T-helper 2 cell treated with Interferon-gamma antibody and Interleukin-4, amounts not matched to agents 100 ng/mL and 5 ng/mL, for 36 hours (primary cell): ENCODE results near the gene PCID2. TPM values are rescaled to one million over a fixed set of nuclear protein-coding genes. Genes with fewer than 3 reads are reported as not detected.

Source experiments
- intact Hi-C: fragments of 100-400 bp; cut with micrococcal nuclease; formaldehyde crosslinking; loops from one replicate; pipeline ENCODE4 v1.15.1; 2023
- total RNA-seq: library from RNA; stranded (reverse); gene quantifications from 2 replicates; pipeline ENCODE4 v1.2.3, GENCODE V29; 2022

The PCID2 gene
- total RNA-seq, 1 donor from 2014 or later = 69.0 TPM

- intact Hi-C loops = no loop called here
These were observed 40.9 kb downstream of the PCID2 start for GRCh38 chr13:113167575-113167974.

DNA sequence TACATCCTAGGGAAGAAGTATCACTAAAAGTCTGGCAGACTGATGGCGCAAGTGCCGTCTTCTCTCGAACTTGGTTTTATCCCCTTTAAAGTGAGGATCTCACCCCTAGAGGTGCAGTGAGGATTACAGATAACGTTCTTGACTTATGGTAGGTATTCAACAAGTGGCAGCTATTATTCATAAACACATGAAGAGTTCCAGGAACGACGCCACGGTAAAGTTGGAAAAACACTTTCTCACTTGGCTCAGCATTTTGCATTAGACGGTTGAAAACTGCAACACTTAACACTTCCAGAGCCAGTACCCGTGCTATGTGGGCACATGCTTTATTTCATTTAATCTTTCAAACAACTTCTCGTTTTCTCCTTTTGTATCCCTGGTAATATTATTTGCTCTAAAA, 41.3 kb downstream of the PCID2 start:
- intact Hi-C loops = no loop called here

DNA sequence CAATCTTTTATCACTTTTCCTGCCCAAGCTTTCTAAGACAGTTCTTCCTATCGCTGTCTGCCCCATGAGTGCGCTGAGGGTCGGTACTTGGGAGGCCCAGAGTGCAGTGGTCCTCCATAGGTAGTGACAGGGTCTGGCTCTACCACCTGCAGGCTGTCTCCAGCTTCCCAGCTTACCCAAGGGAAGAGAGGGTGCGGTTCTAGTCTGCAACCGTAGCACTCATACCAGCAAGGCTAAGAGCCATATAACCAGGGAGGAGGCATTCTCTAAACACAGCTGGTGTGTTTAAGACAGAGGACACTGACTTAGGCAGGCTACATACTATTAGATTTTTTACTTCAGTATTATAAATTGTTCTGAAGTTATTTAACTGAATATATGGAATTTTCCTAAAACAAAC, 41.8 kb downstream of the PCID2 start:
- intact Hi-C loops = no loop called here

- intact Hi-C loops = no loop called here
These were observed 42.2 kb downstream of the PCID2 start for GRCh38 chr13:113166266-113166665.

DNA sequence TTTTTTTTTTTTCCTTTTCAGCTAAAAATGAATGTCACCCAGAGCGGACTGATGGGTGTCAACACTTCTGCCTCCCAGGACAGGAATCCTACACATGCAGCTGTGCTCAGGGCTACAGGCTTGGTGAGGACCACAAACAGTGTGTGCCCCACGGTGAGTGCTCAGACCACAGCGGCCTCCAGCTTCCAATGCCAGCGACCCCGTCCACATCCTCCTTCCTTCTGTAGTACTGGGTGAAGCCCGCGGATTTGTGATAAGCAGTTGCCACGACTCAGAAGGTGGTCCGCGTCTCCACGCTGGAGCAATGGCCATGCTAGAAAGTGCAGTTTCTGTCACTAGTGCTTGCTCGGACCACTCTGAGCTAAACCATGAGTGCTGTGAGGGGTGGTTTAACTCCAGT, 44.0 kb downstream of the PCID2 start:
- intact Hi-C loops = no loop called here

DNA sequence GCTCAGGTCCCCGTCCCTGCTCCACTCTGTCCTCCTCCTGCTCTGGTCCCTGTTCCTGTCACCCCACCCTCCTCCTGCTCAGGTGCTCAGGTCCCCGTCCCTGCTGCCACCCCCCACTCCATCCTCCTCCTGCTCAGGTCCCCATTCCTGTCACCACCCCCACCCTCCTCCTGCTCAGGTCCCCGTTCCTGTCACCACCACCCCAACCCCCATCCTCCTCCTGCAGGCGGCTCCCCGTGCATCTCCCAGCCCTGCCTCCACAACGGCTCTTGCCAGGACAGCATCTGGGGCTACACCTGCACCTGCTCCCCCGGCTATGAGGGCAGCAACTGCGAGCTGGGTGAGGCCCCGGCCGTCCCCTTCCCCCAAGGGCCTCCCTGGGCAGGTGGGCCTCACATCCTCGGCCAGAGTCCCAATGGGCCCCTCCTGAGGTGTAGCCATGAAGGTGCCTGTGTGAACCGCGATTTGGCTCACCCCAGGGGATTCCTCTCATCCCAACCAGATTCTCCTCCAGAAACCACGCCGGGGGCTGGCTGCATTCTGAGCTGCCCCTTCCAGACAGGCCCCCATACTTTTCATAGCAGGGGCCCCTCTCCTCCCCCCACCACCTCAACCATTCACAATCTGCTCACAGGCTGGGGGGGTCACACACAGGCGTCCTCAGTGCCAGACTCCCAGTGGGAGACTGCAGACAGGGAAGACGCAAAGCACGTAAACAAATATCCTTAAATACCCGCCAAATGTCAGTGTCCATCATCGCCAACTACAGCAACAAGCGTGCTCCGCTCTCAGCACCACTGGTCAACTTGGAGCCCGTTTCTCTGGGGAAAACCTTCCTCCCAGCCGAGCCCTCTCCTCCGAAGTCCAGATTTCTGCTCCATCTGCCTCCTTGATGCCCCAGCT, 45.4 kb downstream of the PCID2 start:
- intact Hi-C loops = no loop called here

- intact Hi-C loops = loop anchor here (2.0 kb wide), 1 partner anchor 47 kb away; the partner anchor contains the start of genes CUL4A and PCID2
These were observed 46.5 kb downstream of the PCID2 start for GRCh38 chr13:113161975-113162374.

DNA sequence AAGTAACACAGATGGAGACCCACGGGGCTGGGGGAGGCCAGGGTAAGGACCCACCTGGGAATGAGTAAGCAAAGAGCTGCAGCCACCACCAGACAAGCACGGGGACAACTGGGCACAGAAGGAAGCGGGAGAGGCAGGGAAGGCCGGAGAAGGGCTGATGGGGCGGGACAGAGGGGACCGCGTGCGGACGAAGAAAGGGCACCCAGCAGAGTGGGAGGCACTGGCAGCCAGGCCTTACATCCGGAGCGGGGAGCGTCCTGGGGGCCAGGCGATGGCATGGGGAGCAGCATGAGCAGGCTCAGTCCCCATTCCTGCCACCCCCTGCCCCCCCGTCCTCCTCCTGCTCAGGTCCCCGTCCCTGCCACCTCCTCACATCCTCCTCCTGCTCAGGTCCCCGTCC, 47.0 kb downstream of the PCID2 start:
- intact Hi-C loops = loop anchor here (2.0 kb wide), 1 partner anchor 47 kb away; the partner anchor contains the start of genes CUL4A and PCID2

- intact Hi-C loops = loop anchor here (2.0 kb wide), 1 partner anchor 48 kb away; the partner anchor contains the start of genes CUL4A and PCID2
These were observed 47.5 kb downstream of the PCID2 start for GRCh38 chr13:113160983-113161382.

- intact Hi-C loops = loop anchor here (2.0 kb wide), 1 partner anchor 49 kb away; the partner anchor contains the start of genes CUL4A and PCID2
These were observed 48.8 kb downstream of the PCID2 start for GRCh38 chr13:113159701-113160100.

DNA sequence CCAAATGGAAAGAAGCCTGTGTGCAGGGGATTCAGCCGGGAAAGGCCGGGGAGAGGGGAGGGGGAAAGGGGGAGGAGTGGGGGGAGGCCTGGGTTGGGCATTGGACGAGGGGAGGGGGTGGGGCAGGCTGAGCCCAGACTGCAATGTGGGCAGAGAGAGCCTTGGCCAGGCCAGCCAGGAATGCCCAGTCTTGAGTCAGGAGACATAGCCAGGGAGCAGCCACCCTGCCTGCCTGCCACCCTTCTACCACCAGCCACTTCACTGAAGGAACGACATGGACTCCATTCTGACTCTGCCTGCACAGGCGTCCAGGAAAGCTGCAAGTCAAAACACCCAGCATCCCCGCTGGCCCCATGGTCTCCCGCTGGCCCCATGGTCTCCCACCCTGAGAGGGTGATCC, 49.5 kb downstream of the PCID2 start:
- intact Hi-C loops = no loop called here

GRCh38 chr13:113157929-113158747, 50.3 kb downstream of the PCID2 start, which contains the start of gene PROZ:
TSS of gene PROZ (plus strand) at chr13:113158648. CDS start at chr13:113158661, 13 bp downstream.
- intact Hi-C loops = no loop called here

GRCh38 chr13:113157206-113157928, 51.1 kb downstream of the PCID2 start:
- intact Hi-C loops = no loop called here

DNA sequence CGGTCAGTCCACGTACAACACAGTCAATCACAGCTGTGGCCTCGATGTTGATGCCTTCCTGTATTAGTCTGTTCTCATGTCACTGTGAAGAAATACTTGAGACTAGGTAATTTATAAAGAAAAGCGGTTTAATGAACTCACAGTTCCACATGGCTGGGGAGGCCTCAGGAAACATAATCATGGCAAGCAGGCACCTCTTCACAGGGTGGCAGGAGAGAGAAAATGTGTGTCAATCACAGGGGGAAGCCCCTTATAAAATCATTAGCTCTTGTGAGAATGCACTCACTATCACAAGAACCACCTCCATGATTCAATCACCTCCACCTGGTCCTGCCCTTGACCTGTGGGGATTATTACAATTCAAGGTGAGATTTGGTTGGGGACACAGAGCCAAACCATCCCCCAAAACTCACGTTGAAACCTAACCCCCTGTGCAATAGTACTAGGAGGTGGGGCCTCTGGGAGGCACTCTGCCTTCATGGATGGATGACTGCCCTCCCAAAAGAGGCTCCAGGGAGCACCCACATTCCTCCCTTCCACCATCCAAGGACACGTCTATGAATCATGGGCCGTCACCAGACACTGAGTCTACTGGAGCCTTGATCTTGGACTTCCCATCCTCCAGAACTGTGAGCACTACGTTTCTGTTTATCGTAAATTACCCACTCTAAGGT, 52.4 kb downstream of the PCID2 start:
- intact Hi-C loops = no loop called here

DNA sequence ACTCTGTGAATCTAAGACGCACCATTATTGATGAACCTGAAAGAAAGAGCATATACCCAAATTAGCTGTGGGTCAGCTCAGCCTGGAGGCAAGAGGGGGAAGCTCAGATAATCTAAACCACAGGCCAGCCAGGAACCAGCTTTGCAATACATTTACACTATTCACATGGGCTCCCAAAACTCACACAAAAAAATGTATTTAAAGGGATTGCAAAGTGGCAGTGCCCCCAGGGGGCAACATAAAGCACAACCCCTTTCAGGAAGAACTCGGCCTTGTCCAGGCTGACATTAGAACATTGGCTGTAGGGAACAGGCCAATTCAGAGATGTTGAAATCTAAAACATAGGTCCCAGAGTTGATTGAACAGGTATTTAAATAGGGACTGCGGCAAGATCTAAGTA, 53.3 kb downstream of the PCID2 start:
- intact Hi-C loops = no loop called here

- intact Hi-C loops = loop anchor here (1.0 to 5.0 kb wide), 3 partner anchors 23 to 212 kb away; no protein-coding TSS in a partner anchor
These were observed 54.4 kb downstream of the PCID2 start for GRCh38 chr13:113153810-113154748.

DNA sequence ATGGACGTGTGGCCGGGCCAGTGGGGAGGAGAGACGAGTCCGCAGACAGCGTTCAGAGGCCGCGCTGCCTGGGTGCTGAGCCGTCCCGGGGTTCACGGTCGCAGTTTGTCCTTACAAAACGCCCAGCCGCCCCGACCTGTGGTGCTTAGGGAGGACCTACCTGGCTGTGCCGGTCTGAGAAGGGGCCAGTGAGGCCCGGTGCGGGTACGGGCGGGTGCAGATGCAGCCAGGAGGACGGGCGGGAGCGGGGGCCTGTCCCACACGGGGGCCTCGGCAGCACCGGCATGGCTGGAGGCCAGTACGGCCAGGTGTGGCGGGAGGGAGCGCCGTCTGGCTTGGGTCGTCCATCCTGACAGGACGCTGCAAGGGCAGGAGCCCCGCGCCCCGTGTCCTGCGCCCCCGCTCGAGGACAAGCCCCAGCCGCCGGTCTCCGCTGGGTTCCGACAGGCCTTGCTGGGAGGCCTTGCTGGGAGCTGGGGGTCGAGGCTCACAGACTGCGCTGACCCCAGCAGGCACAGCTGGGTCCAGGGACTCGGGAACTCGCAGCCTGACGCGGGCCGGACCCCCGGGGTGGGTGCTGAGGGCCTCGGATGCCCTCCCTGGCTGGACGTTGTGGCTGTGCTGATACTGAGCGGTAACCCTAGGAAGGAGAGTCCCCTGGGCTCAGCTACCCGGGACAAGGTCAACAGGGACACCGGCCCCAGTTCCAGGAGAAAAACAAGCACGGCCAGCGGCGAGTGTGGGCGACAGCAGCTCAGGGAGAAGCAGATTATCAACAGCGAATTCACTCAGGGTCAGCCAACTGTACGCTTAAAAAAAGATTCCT, 55.3 kb downstream of the PCID2 start:
- intact Hi-C loops = loop anchor here (1.0 to 5.0 kb wide), 3 partner anchors 22 to 211 kb away; no protein-coding TSS in a partner anchor

- intact Hi-C loops = loop anchor here (2.0 to 5.0 kb wide), 2 partner anchors 22 to 210 kb away; no protein-coding TSS in a partner anchor
These were observed 55.8 kb downstream of the PCID2 start for GRCh38 chr13:113152691-113152983.
